HFF-Myc (cell line): ENCODE results near the gene CRYGD.

Experiments
- DNase-seq: peaks from one replicate; pipeline ENCODE4 v3.0.0-alpha.2; 2011; ENCODE audit warnings: low read depth; ENCODE audit errors: extremely low read depth
- H3K4me3 ChIP-seq: replicated peaks from 2 replicates; pipeline ENCODE4 v1.5.1; 2011; ENCODE audit warnings: low read depth, mild to moderate bottlenecking, control low read depth, low read length
- CTCF ChIP-seq: IDR thresholded peaks from 2 replicates; pipeline ENCODE4 v1.5.1; 2012; ENCODE audit warnings: mild to moderate bottlenecking, low read depth, low read length, control low read depth; ENCODE audit errors: missing control alignments

CRYGD gene

GRCh38 chr2:208097801-208098200 lies 26.5 kb downstream of the CRYGD start:
- H3K4me3 ChIP-seq = no peak overlapping the region
- TF ChIP-seq CTCF = no peak
- DNase-seq = no peak

GRCh38 chr2:208097313-208097712 lies 27.0 kb downstream of the CRYGD start:
- no peak for TF ChIP-seq CTCF
- H3K4me3 ChIP-seq = no peak overlapping the region
- DNase-seq = no peak

DNA sequence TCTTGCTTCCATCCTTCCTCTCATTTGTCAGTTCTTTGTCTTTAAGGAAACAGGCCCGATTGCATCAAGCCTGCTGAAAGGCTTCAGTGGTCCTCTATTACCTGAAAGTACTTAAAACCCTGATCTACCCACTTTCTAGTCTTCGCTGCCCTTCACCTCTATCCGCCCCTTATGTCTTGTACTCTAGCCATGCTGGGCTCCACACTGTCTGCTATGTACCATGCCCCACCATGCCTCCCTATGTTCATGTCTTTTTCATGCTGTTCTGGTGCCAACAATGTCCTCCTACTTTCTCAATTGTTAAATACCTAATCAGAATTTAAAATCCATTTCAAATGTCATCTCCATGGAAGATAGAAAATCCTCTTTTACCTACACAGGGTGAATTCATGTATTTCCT lies 28.2 kb downstream of the CRYGD start:
- no peak overlapping the region for H3K4me3 ChIP-seq
- no peak for DNase-seq
- no peak for TF ChIP-seq CTCF

DNA sequence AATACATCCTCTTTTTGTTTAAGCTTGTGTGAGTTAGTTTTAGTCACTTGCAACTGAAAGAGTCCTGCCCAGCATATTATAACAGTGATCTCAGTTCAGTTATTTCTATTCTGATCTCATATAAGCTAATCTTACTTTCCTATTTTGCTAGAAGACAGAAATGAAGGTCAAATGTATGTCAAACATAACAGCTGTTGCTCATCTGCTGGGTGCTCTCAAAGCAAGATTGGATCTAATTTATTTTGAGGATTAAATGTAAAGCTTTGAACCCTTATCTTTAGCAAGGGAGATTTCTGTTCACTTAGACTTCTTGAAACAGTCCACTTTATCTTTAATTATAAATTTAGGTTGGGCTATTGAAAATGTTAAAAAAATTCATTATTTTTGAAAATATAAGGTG lies 31.2 kb downstream of the CRYGD start:
- no peak overlapping the region for H3K4me3 ChIP-seq
- no peak for DNase-seq
- no peak for TF ChIP-seq CTCF

- DNase-seq = no peak
- H3K4me3 ChIP-seq = no peak overlapping the region
- TF ChIP-seq CTCF = no peak
Measured at GRCh38 chr2:208092093-208092832, 32.1 kb downstream of the CRYGD start.

DNA sequence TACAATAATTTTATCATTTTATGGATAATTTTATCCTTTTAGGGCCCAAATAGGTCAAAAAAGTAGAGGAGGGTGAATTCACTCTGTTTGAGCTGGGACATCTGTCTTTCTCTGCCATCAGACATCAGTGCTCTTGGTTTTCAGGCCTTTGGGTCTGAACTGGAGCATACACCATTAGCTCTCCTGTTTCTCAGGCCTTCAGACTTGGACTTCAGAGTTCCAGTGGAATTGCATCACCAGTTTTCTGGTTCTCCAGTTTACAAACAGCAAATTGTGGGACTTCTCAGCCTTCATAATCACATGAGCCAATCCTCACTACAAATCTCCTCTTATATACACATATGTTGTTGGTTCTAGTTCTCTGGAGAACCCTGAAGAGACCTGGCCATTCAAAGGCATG lies 33.9 kb downstream of the CRYGD start:
- no peak overlapping the region for H3K4me3 ChIP-seq
- DNase-seq = no peak
- TF ChIP-seq CTCF = no peak

DNA sequence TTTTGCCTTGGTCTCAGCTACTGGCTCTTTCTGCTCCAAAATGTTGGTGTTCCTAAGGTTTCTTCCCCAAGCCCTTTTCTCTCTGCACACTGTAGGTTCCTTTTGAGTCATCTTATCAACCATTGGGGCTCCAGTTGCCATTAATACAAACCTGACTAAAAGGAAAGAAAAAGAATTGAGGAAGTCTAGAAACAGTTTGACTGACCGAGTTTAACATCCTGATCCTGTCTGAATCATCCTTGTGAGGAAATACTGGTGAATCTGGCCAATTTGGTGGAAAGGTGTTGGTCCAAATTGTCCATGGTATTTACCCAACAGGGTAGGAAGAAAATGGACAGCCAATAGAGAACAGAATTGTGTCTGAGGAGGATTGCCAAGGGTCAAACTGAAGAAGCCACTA lies 38.3 kb downstream of the CRYGD start:
- DNase-seq = no peak
- TF ChIP-seq CTCF = no peak
- no peak overlapping the region for H3K4me3 ChIP-seq
